CD4-positive, alpha-beta memory T cell (primary cell): ENCODE results near the gene TFCP2L1. TPM values are rescaled to one million over a fixed set of nuclear protein-coding genes. Genes with fewer than 3 reads are reported as not detected.

ENCODE experiments used
- CTCF ChIA-PET: fragments of 350-600 bp; sonication (Branson Sonifier 250); formaldehyde crosslinking; loops from one replicate; lab custom pipeline; 2021; ENCODE audit warnings: inconsistent platforms; ENCODE audit not compliant: partially characterized antibody; lab: Charles Lee
- POLR2A ChIA-PET: fragments of 350-600 bp; sonication (Branson Sonifier 250); formaldehyde crosslinking; loops from one replicate; lab custom pipeline; 2021; ENCODE audit not compliant: partially characterized antibody; lab: Charles Lee
- DNase-seq, 5 donors: peaks; one replicate each; pipeline versions ENCODE4 v3.0.0 to v3.0.0-alpha.2; 2020 to 2022; ENCODE audit warnings: mixed read lengths in 1 of 5
- H3K27ac ChIP-seq: one replicate; pipeline ENCODE4 v1.7.0; 2013; ENCODE audit warnings: low read depth, low read length
- H3K27me3 ChIP-seq: 2 replicates; pipeline ENCODE4 v1.7.0; 2013; ENCODE audit warnings: mild to moderate bottlenecking, low read length, moderate library complexity; ENCODE audit not compliant: insufficient read depth
- H3K36me3 ChIP-seq: 2 replicates; pipeline ENCODE4 v1.7.0; 2013; ENCODE audit warnings: mild to moderate bottlenecking, low read length, moderate library complexity; ENCODE audit not compliant: insufficient read depth
- H3K4me1 ChIP-seq: 2 replicates; pipeline ENCODE4 v1.7.0; 2013; ENCODE audit warnings: mild to moderate bottlenecking, low read length, moderate library complexity; ENCODE audit not compliant: insufficient read depth
- H3K4me3 ChIP-seq, 2 donors: one replicate each; pipeline ENCODE4 v1.7.0; 2013; ENCODE audit warnings: low read length in 2 of 2, mild to moderate bottlenecking in 1 of 2
- H3K9me3 ChIP-seq, 2 donors: one replicate each; pipeline ENCODE4 v1.7.0; 2013; ENCODE audit warnings: low read length in 2 of 2, control low read depth in 1 of 2; ENCODE audit not compliant: control insufficient read depth in 1 of 2
- H3K27ac Mint-ChIP-seq, 7 donors: one replicate each; pipeline ENCODE4 v1.8.0; 2020 to 2021; ENCODE audit warnings: mixed read lengths in 7 of 7, mild to moderate bottlenecking in 6 of 7, inconsistent platforms in 3 of 7, moderate library complexity in 3 of 7
- H3K27me3 Mint-ChIP-seq, 2 donors: one replicate each; pipeline ENCODE4 v1.8.0; 2020 to 2021; ENCODE audit warnings: mixed read lengths in 2 of 2
- H3K36me3 Mint-ChIP-seq, 2 donors: one replicate each; pipeline ENCODE4 v1.8.0; 2020 to 2021; ENCODE audit warnings: mixed read lengths in 2 of 2, inconsistent platforms in 1 of 2, mild to moderate bottlenecking in 1 of 2
- H3K4me1 Mint-ChIP-seq, 4 donors: one replicate each; pipeline ENCODE4 v1.8.0; 2020 to 2021; ENCODE audit warnings: mixed read lengths in 4 of 4, mild to moderate bottlenecking in 1 of 4
- H3K4me3 Mint-ChIP-seq, 8 donors: one replicate each; pipeline ENCODE4 v1.8.0; 2020 to 2021; ENCODE audit warnings: mixed read lengths in 8 of 8, mild to moderate bottlenecking in 7 of 8, moderate library complexity in 6 of 8, inconsistent platforms in 3 of 8
- H3K9me3 Mint-ChIP-seq, 8 donors: one replicate each; pipeline ENCODE4 v1.8.0; 2020 to 2021; ENCODE audit warnings: mixed read lengths in 8 of 8, mild to moderate bottlenecking in 5 of 8, inconsistent platforms in 3 of 8, moderate library complexity in 1 of 8
- intact Hi-C: fragments of 100-400 bp; cut with micrococcal nuclease; formaldehyde crosslinking; loops from one replicate; pipeline ENCODE4 v1.15.1; 2023
- polyA plus RNA-seq, 2 donors: library from polyadenylated mRNA; unstranded; fragments of 300-500 nt; fragmentation: Illumina TruSeq; gene quantifications; one replicate each; pipeline ENCODE4 v1.2.3, GENCODE V29; 2021
- total RNA-seq, 2 experiments: library from RNA; stranded (reverse); gene quantifications; one replicate each; pipeline ENCODE4 v1.2.3, GENCODE V29; 2021

The TFCP2L1 gene
- total and polyA plus RNA-seq, 4 experiments from 2014 or later = 0.06 TPM; not detected in 3

GRCh38 chr2:121239969-121240368 lies 45.0 kb downstream of the TFCP2L1 start:
- Mint-ChIP-seq H3K9me3 (no peaks in the 10 kb centered on the region), H3K36me3 (no peaks in the 10 kb centered on the region), H3K4me3 (no peak overlapping the region)

GRCh38 chr2:121239471-121239870 lies 45.5 kb downstream of the TFCP2L1 start:
- Histone ChIP-seq H3K4me3 (no peak overlapping the region), H3K36me3 (no peaks in the 10 kb centered on the region), H3K27ac (no peak overlapping the region), H3K4me1 (no peaks in the 10 kb centered on the region), H3K9me3 (no peaks in the 10 kb centered on the region), H3K27me3 (no peaks in the 10 kb centered on the region)
- DNase-seq = no peak
- peaks cover 0 to 8% of the 10 kb centered on the region in 2 donors for H3K27me3 Mint-ChIP-seq
- no peaks in the 10 kb centered on the region for H3K36me3 Mint-ChIP-seq
- no peak overlapping the region for H3K27ac Mint-ChIP-seq
- ChIA-PET CTCF (no interaction called here), POLR2A (no interaction called here)
- intact Hi-C loops = no loop called here
- no peaks in the 10 kb centered on the region for H3K4me1 Mint-ChIP-seq
- H3K4me3 Mint-ChIP-seq = no peak overlapping the region
- no peaks in the 10 kb centered on the region for H3K9me3 Mint-ChIP-seq

More at GRCh38 chr2:121239969-121240368, 45.0 kb downstream of the TFCP2L1 start:
- Histone ChIP-seq H3K36me3 (no peaks in the 10 kb centered on the region), H3K27ac (no peak overlapping the region), H3K4me1 (no peaks in the 10 kb centered on the region), H3K4me3 (no peak overlapping the region), H3K27me3 (no peaks in the 10 kb centered on the region), H3K9me3 (no peaks in the 10 kb centered on the region)
- POLR2A ChIA-PET = no interaction called here
- Mint-ChIP-seq H3K27ac (no peak overlapping the region), H3K4me1 (no peaks in the 10 kb centered on the region), H3K27me3 (peaks cover 0 to 8% of the 10 kb centered on the region in 2 donors)
- intact Hi-C loops = no loop called here
- no peak for DNase-seq
- CTCF ChIA-PET = no interaction called here

GRCh38 chr2:121238828-121239227 lies 46.2 kb downstream of the TFCP2L1 start:
- no peak overlapping the region for H3K27ac Mint-ChIP-seq
- ChIA-PET CTCF (no interaction called here), POLR2A (no interaction called here)
- Histone ChIP-seq H3K27ac (no peak overlapping the region), H3K9me3 (no peaks in the 10 kb centered on the region), H3K4me3 (no peak overlapping the region), H3K27me3 (no peaks in the 10 kb centered on the region), H3K4me1 (no peaks in the 10 kb centered on the region), H3K36me3 (no peaks in the 10 kb centered on the region)
- H3K9me3 Mint-ChIP-seq = no peaks in the 10 kb centered on the region
- no peak overlapping the region for H3K4me3 Mint-ChIP-seq
- intact Hi-C loops = no loop called here
- H3K4me1 Mint-ChIP-seq = no peaks in the 10 kb centered on the region
- peaks cover 0 to 8% of the 10 kb centered on the region in 2 donors for H3K27me3 Mint-ChIP-seq
- H3K36me3 Mint-ChIP-seq = no peaks in the 10 kb centered on the region
- no peak for DNase-seq

GRCh38 chr2:121237980-121238665 lies 46.9 kb downstream of the TFCP2L1 start:
- Histone ChIP-seq H3K9me3 (no peaks in the 10 kb centered on the region), H3K36me3 (no peaks in the 10 kb centered on the region), H3K4me1 (no peaks in the 10 kb centered on the region), H3K27me3 (no peaks in the 10 kb centered on the region), H3K27ac (no peak overlapping the region), H3K4me3 (no peak overlapping the region)
- ChIA-PET CTCF (no interaction called here), POLR2A (no interaction called here)
- no peak overlapping the region for H3K4me3 Mint-ChIP-seq
- intact Hi-C loops = no loop called here
- H3K9me3 Mint-ChIP-seq = no peaks in the 10 kb centered on the region
- DNase-seq = no peak
- H3K27ac Mint-ChIP-seq = peak overlapping the region in 1 of 7 donors; percentile 12
- H3K4me1 Mint-ChIP-seq = no peaks in the 10 kb centered on the region
- H3K36me3 Mint-ChIP-seq = no peaks in the 10 kb centered on the region
- H3K27me3 Mint-ChIP-seq = peaks cover 0 to 8% of the 10 kb centered on the region in 2 donors

GRCh38 chr2:121237336-121237979 lies 47.5 kb downstream of the TFCP2L1 start:
- H3K4me1 Mint-ChIP-seq = no peaks in the 10 kb centered on the region
- H3K4me3 ChIP-seq = no peak overlapping the region
- intact Hi-C loops = no loop called here

GRCh38 chr2:121236650-121237180 lies 48.3 kb downstream of the TFCP2L1 start:
- Mint-ChIP-seq H3K36me3 (no peaks in the 10 kb centered on the region), H3K4me3 (no peak overlapping the region), H3K9me3 (no peaks in the 10 kb centered on the region), H3K27ac (no peak overlapping the region), H3K4me1 (no peaks in the 10 kb centered on the region), H3K27me3 (peaks cover 0 to 9% of the 10 kb centered on the region in 2 donors)
- Histone ChIP-seq H3K9me3 (no peaks in the 10 kb centered on the region), H3K36me3 (no peaks in the 10 kb centered on the region), H3K4me3 (no peak overlapping the region), H3K4me1 (no peaks in the 10 kb centered on the region), H3K27ac (no peak overlapping the region), H3K27me3 (no peaks in the 10 kb centered on the region)
- ChIA-PET POLR2A (no interaction called here), CTCF (no interaction called here)
- DNase-seq = no peak
- intact Hi-C loops = no loop called here

More at GRCh38 chr2:121237336-121237979, 47.5 kb downstream of the TFCP2L1 start:
- Histone ChIP-seq H3K27me3 (no peaks in the 10 kb centered on the region), H3K36me3 (no peaks in the 10 kb centered on the region), H3K4me1 (no peaks in the 10 kb centered on the region), H3K27ac (no peak overlapping the region), H3K9me3 (no peaks in the 10 kb centered on the region)
- H3K9me3 Mint-ChIP-seq = no peaks in the 10 kb centered on the region
- H3K4me3 Mint-ChIP-seq = no peak overlapping the region
- H3K27me3 Mint-ChIP-seq = peaks cover 0 to 8% of the 10 kb centered on the region in 2 donors
- ChIA-PET CTCF (no interaction called here), POLR2A (no interaction called here)
- H3K27ac Mint-ChIP-seq = no peak overlapping the region
- H3K36me3 Mint-ChIP-seq = no peaks in the 10 kb centered on the region
- no peak for DNase-seq

- Mint-ChIP-seq H3K36me3 (no peaks in the 10 kb centered on the region), H3K9me3 (no peaks in the 10 kb centered on the region), H3K4me1 (no peaks in the 10 kb centered on the region), H3K4me3 (no peak overlapping the region), H3K27ac (no peak overlapping the region), H3K27me3 (peaks cover 0 to 9% of the 10 kb centered on the region in 2 donors)
- Histone ChIP-seq H3K9me3 (no peaks in the 10 kb centered on the region), H3K27me3 (no peaks in the 10 kb centered on the region), H3K27ac (no peak overlapping the region), H3K4me1 (no peaks in the 10 kb centered on the region), H3K36me3 (no peaks in the 10 kb centered on the region), H3K4me3 (no peak overlapping the region)
- ChIA-PET POLR2A (no interaction called here), CTCF (no interaction called here)
- no peak for DNase-seq
- intact Hi-C loops = no loop called here
Observed at GRCh38 chr2:121236101-121236640, 48.8 kb downstream of the TFCP2L1 start.
